Colonic mucosa (tissue), 4 donors: ENCODE measurements around the gene PLD1. TPM values are rescaled to one million over a fixed set of nuclear protein-coding genes. Genes with fewer than 3 reads are reported as not detected.
"Not testable (repeated sequence)": the region's sequence is repeated elsewhere in the genome, so short reads cannot be mapped to it uniquely, and the experiment has no call there.

Experiments
- DNase-seq: peaks from one replicate; pipeline ENCODE4 v3.0.0-alpha.2; 2020
- H3K27ac ChIP-seq: fragments of 200-600 bp; one replicate; pipeline ENCODE4 v1.8.0; 2021
- H3K27me3 ChIP-seq: fragments of 200-600 bp; one replicate; pipeline ENCODE4 v1.8.0; 2021
- H3K36me3 ChIP-seq: fragments of 200-600 bp; one replicate; pipeline ENCODE4 v1.8.0; 2021
- H3K4me1 ChIP-seq: fragments of 200-600 bp; one replicate; pipeline ENCODE4 v1.8.0; 2021; ENCODE audit warnings: mild to moderate bottlenecking
- H3K4me3 ChIP-seq: fragments of 200-600 bp; one replicate; pipeline ENCODE4 v1.8.0; 2021
- H3K9ac ChIP-seq, 2 donors: one replicate each; pipeline ENCODE4 v1.7.0; 2013; ENCODE audit warnings: control low read depth in 2 of 2, low read depth in 2 of 2, low read length in 2 of 2
- H3K9me3 ChIP-seq: fragments of 200-600 bp; one replicate; pipeline ENCODE4 v1.8.0; 2021
- CTCF ChIP-seq: fragments of 200-600 bp; IDR thresholded peaks from one replicate; pipeline ENCODE4 v1.8.0; 2022; ENCODE audit warnings: antibody characterized with exemption, mild to moderate bottlenecking
- intact Hi-C: fragments of 100-400 bp; cut with DNase I; formaldehyde crosslinking; loops from one replicate; pipeline ENCODE4 v1.14.1; 2022
- total RNA-seq, 2 donors: library from RNA; stranded (reverse); fragmentation: NEBNext Ultra II Directional in 1 of 2; extraction: Animal tissue kit (Norgen Biotek cat#: 25700) in 1 of 2; gene quantifications; one replicate each; pipeline ENCODE4 v1.2.1, GENCODE V29; 2021
- donor health status: healthy.
- donor health status: DM: no; HTN: no; CAD: no.
- donor health status: DM: no; HTN: no; CAD: no.

PLD1 gene
- total RNA-seq, 2 donors from 2014 or later = 49.6 to 81.3 TPM

DNA sequence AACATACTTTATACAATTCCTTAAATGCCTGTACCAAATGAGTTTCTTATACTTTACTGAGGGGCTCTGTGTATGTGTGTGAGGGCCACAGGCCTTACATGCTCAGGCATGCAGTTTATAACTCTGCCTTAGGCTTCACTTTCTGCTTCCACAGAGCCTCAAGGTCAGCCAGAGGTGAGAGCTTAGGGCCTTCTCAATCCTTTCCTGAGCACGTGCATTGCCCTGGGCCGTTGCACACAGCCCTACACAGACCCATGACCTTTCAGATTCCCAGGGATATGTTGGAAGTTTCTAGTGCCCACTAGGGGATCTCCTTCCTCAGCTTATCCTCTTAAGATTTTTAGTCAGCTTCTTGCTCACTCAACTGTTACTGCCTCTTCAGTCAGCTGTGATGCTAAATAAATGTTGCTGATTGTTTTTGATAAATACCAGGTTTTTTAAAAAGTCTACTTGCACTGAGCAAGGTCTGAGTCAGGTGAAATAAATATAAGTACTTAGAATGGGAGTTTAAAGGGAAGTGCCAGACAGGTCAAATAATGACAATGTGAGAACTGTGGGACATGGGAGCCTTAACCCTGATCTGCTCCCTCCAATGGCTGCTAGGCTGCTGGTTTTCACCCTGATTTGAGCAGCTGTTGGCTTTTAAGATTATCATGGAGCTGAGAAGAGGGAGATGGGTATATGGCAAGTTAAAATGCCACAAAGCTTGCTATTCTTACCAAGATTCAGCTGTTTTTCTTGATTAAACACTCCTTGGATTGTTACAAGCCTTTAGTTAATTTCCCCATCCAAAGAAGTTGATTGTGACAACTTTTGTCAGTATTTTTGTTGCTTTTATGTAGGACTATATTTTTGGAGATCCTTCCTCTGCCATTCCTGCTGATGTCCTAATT is 169.5 kb downstream of the PLD1 start:
- no peaks in the 10 kb centered on the region for H3K27me3 ChIP-seq
- no peak overlapping the region for H3K4me3 ChIP-seq
- no peak overlapping the region for H3K9ac ChIP-seq
- TF ChIP-seq CTCF = no peak
- intact Hi-C loops = loop anchor here (10.0 kb wide), 1 partner anchor 834 kb away; no protein-coding TSS in a partner anchor
- no peaks in the 10 kb centered on the region for H3K4me1 ChIP-seq
- no peak overlapping the region for H3K27ac ChIP-seq
- no peak for DNase-seq
- H3K36me3 ChIP-seq = no peaks in the 10 kb centered on the region
- H3K9me3 ChIP-seq = no peaks in the 10 kb centered on the region

- no peak overlapping the region for H3K9ac ChIP-seq
- no peaks in the 10 kb centered on the region for H3K9me3 ChIP-seq
- no peaks in the 10 kb centered on the region for H3K27me3 ChIP-seq
- H3K4me3 ChIP-seq = no peak overlapping the region
- no peaks in the 10 kb centered on the region for H3K36me3 ChIP-seq
- intact Hi-C loops = no loop called here
- DNase-seq = no peak
- H3K4me1 ChIP-seq = no peaks in the 10 kb centered on the region
- no peak overlapping the region for H3K27ac ChIP-seq
- TF ChIP-seq CTCF = no peak
Measured at GRCh38 chr3:171636666-171637065, 173.6 kb downstream of the PLD1 start.

DNA sequence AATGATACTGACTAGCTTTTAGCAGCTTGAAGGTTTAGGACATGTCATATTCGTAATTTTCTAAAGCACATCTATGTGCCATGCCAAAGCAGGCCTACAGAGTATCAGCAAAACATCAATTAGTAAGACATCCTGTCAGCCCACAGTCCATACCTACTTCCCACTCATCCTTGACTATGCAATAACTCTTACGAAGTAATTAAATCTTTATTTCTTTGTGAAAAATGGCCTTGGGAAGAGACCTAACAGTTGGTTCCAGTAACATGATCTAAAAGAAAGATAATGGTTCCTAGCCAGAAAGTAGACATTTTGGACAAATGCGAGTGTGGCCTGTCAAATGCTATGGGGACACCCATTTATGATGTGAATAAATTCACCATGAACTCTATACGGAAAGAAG is 177.5 kb downstream of the PLD1 start:
- no peak for DNase-seq
- intact Hi-C loops = no loop called here
- TF ChIP-seq CTCF = no peak
- H3K4me1 ChIP-seq = no peaks in the 10 kb centered on the region
- no peaks in the 10 kb centered on the region for H3K27me3 ChIP-seq
- no peaks in the 10 kb centered on the region for H3K36me3 ChIP-seq
- no peak overlapping the region for H3K27ac ChIP-seq
- no peaks in the 10 kb centered on the region for H3K9me3 ChIP-seq
- no peak overlapping the region for H3K4me3 ChIP-seq
- no peak overlapping the region for H3K9ac ChIP-seq

DNA sequence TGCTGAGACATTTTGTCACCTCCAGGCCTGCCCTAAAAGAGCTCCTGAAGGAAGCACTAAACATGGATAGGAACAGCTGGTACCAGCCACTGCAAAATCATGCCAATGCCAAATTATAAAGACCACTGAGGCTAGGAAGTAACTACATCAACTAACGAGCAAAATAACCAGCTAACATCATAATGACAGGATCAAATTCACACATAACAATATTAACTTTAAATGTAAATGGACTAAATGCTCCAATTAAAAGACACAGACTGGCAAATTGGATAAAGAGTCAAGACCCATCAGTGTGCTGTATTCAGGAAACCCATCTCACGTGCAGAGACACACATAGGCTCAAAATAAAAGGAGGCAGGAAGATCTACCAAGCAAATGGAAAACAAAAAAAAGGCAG is 183.5 kb downstream of the PLD1 start:
- H3K4me3 ChIP-seq, H3K9me3 ChIP-seq, H3K4me1 ChIP-seq, H3K27ac ChIP-seq, DNase-seq, H3K9ac ChIP-seq, H3K27me3 ChIP-seq, intact Hi-C loops, H3K36me3 ChIP-seq: not testable (repeated sequence)

- Histone ChIP-seq H3K36me3 (no peaks in the 10 kb centered on the region), H3K4me3 (no peak overlapping the region), H3K27me3 (no peaks in the 10 kb centered on the region), H3K9ac (no peak overlapping the region), H3K9me3 (no peaks in the 10 kb centered on the region), H3K4me1 (no peaks in the 10 kb centered on the region), H3K27ac (no peak overlapping the region)
- TF ChIP-seq CTCF = no peak
- no peak for DNase-seq
- intact Hi-C loops = no loop called here
Measured at GRCh38 chr3:171622126-171622525, 188.2 kb downstream of the PLD1 start.

- no peaks in the 10 kb centered on the region for H3K4me1 ChIP-seq
- no peak overlapping the region for H3K9ac ChIP-seq
- DNase-seq = no peak
Measured at GRCh38 chr3:171620825-171621434, 189.4 kb downstream of the PLD1 start.

More at GRCh38 chr3:171620825-171621434, 189.4 kb downstream of the PLD1 start:
- intact Hi-C loops = no loop called here
- Histone ChIP-seq H3K36me3 (no peaks in the 10 kb centered on the region), H3K27ac (no peak overlapping the region), H3K4me3 (no peak overlapping the region), H3K27me3 (no peaks in the 10 kb centered on the region), H3K9me3 (no peaks in the 10 kb centered on the region)
- no peak for TF ChIP-seq CTCF
